HepG2 (cell line): ENCODE measurements around the gene FBXO28. TPM values are rescaled to one million over a fixed set of nuclear protein-coding genes. Genes with fewer than 3 reads are reported as not detected.

Experiments used
- CBX1 ChIP-seq: IDR thresholded peaks from one replicate; pipeline ENCODE4 v1.6.1; 2016; ENCODE audit warnings: antibody characterized with exemption, low read depth
- CBX5 ChIP-seq: sonication (generic); formaldehyde crosslinking; IDR thresholded peaks from 2 replicates; pipeline ENCODE4 v1.4.0; 2020; ENCODE audit warnings: missing genetic modification reagents, borderline replicate concordance
- CCDC6 ChIP-seq: sonication (generic); formaldehyde crosslinking; IDR thresholded peaks from 2 replicates; pipeline ENCODE4 v1.8.1; 2022; ENCODE audit warnings: mild to moderate bottlenecking, missing genetic modification reagents, moderate library complexity
- CREBL2 ChIP-seq: sonication (generic); formaldehyde crosslinking; IDR thresholded peaks from 2 replicates; pipeline ENCODE4 v1.8.1; 2023; ENCODE audit warnings: missing genetic modification reagents, mild to moderate bottlenecking, borderline replicate concordance
- DNMT3B ChIP-seq: conservative IDR thresholded peaks from 2 replicates; pipeline ENCODE4 v1.6.1; 2016; ENCODE audit warnings: missing biosample characterization, control low read depth
- GTF2F1 ChIP-seq: fragments of 150-350 bp; IDR thresholded peaks from 2 replicates; pipeline ENCODE4 v1.6.1; 2014; ENCODE audit warnings: low read length
- HDAC2 ChIP-seq: sonication (generic); formaldehyde crosslinking; IDR thresholded peaks from 2 replicates; pipeline ENCODE4 v1.4.0; 2020; ENCODE audit warnings: missing genetic modification reagents
- KDM1A ChIP-seq: IDR thresholded peaks from 2 replicates; pipeline ENCODE4 v1.6.1; 2016; ENCODE audit warnings: missing compliant biosample characterization
- MLLT10 ChIP-seq: sonication (generic); formaldehyde crosslinking; IDR thresholded peaks from 2 replicates; pipeline ENCODE4 v1.4.0; 2020; ENCODE audit warnings: missing genetic modification reagents
- MLX ChIP-seq: IDR thresholded peaks from 2 replicates; pipeline ENCODE4 v1.6.1; 2016
- MNT ChIP-seq: fragments of 450-650 bp; IDR thresholded peaks from 2 replicates; pipeline ENCODE4 v1.6.1; 2016
- REPIN1 ChIP-seq: sonication (generic); formaldehyde crosslinking; IDR thresholded peaks from 2 replicates; pipeline ENCODE4 v1.8.0; 2022; ENCODE audit warnings: missing genetic modification reagents, low read depth, mild to moderate bottlenecking, borderline replicate concordance
- SATB2 ChIP-seq: sonication (generic); formaldehyde crosslinking; IDR thresholded peaks from 2 replicates; pipeline ENCODE4 v1.5.0; 2020; ENCODE audit warnings: missing genetic modification reagents
- SUZ12 ChIP-seq: fragments of 150-350 bp; IDR thresholded peaks from 2 replicates; pipeline ENCODE4 v1.6.1; 2014; ENCODE audit warnings: low read depth, low read length
- TCF7L2 ChIP-seq: IDR thresholded peaks from 2 replicates; pipeline ENCODE4 v1.6.1; 2011; ENCODE audit warnings: mild to moderate bottlenecking, low read depth, low read length, moderate library complexity
- U2AF1 ChIP-seq: fragments of 200-400 bp; formaldehyde crosslinking; optimal IDR thresholded peaks from 2 replicates; pipeline ENCODE3; 2017; ENCODE audit warnings: mild to moderate bottlenecking, low read depth, low read length
- ZFX ChIP-seq: sonication (generic); formaldehyde crosslinking; IDR thresholded peaks from 2 replicates; pipeline ENCODE4 v1.4.0; 2020; ENCODE audit warnings: mild to moderate bottlenecking, low read depth, missing genetic modification reagents, moderate library complexity
- ZMYM4 ChIP-seq: sonication (generic); formaldehyde crosslinking; IDR thresholded peaks from 2 replicates; pipeline ENCODE4 v1.8.1; 2023; ENCODE audit warnings: mild to moderate bottlenecking, missing genetic modification reagents
- ZNF276 ChIP-seq: sonication (generic); formaldehyde crosslinking; IDR thresholded peaks from 2 replicates; pipeline ENCODE4 v1.4.0; 2020; ENCODE audit warnings: mild to moderate bottlenecking, low read depth, missing genetic modification reagents
- ZNF3 ChIP-seq: IDR thresholded peaks from 2 replicates; pipeline ENCODE4 v1.7.0; 2017; ENCODE audit warnings: inconsistent platforms
- ZNF343 ChIP-seq: sonication (generic); formaldehyde crosslinking; IDR thresholded peaks from 2 replicates; pipeline ENCODE4 v1.4.0; 2020; ENCODE audit warnings: mild to moderate bottlenecking, missing genetic modification reagents
- ZNF556 ChIP-seq: sonication (generic); formaldehyde crosslinking; IDR thresholded peaks from 2 replicates; pipeline ENCODE4 v1.4.0; 2020; ENCODE audit warnings: mild to moderate bottlenecking, missing genetic modification reagents, borderline replicate concordance
- ZNF563 ChIP-seq: sonication (generic); formaldehyde crosslinking; IDR thresholded peaks from 2 replicates; pipeline ENCODE4 v1.8.0; 2022; ENCODE audit warnings: mild to moderate bottlenecking, moderate library complexity, missing genetic modification reagents
- ZNF704 ChIP-seq: sonication (generic); formaldehyde crosslinking; IDR thresholded peaks from 2 replicates; pipeline ENCODE4 v1.8.1; 2023; ENCODE audit warnings: mild to moderate bottlenecking, inconsistent platforms, moderate library complexity, missing genetic modification reagents, borderline replicate concordance
- ZNF761 ChIP-seq: sonication (generic); formaldehyde crosslinking; conservative IDR thresholded peaks from 2 replicates; pipeline ENCODE4 v1.4.0; 2020; ENCODE audit warnings: mild to moderate bottlenecking, missing genetic modification reagents
- ZSCAN22 ChIP-seq: sonication (generic); formaldehyde crosslinking; IDR thresholded peaks from 2 replicates; pipeline ENCODE4 v1.4.0; 2020; ENCODE audit warnings: mild to moderate bottlenecking, missing genetic modification reagents
- ZSCAN30 ChIP-seq: sonication (generic); formaldehyde crosslinking; IDR thresholded peaks from 2 replicates; pipeline ENCODE4 v1.5.0; 2020; ENCODE audit warnings: mild to moderate bottlenecking, missing genetic modification reagents
- polyA plus RNA-seq, 8 experiments: library from polyadenylated mRNA; depleted of rRNA in 3 of 8; stranded (reverse) in 7 of 8; unstranded in 1 of 8; fragments of >200 nt; fragmentation: Illumina TruSeq in 4 of 8; extraction: Trizol in 4 of 8; gene quantifications; 2 replicates each; pipeline versions ENCODE4 v1.2.1 to v1.2.3, GENCODE V29; 2011 to 2016; ENCODE audit warnings: low read depth in 4 of 8, missing spikeins in 1 of 8, mixed read lengths in 1 of 8; ENCODE audit not compliant: insufficient read depth in 1 of 8
- total RNA-seq, 5 experiments: library from RNA; depleted of rRNA; stranded (reverse); fragments of >200 nt; fragmentation: Illumina TruSeq; extraction: Trizol; gene quantifications; 2 replicates each; pipeline ENCODE4 v1.2.3, GENCODE V29; 2016; ENCODE audit warnings: low read depth in 1 of 5

The FBXO28 gene
- total and polyA plus RNA-seq, 2 of the 13 experiments (the other 11 are each of a cell fraction or from before 2014, with no cell fraction given): 8.5 to 29.1 TPM

GRCh38 chr1:224113918-224114786 lies at the start of gene FBXO28 (continued):
- TF ChIP-seq MNT: no peak
- 0 out of 2 replicates have a peak, but pooled peaks have one; percentile 34 for TF ChIP-seq DNMT3B (CRISPR knock-in tag)
- TF ChIP-seq CCDC6 (CRISPR knock-in tag): no peak
- no peak for TF ChIP-seq U2AF1
- TF ChIP-seq KDM1A (CRISPR knock-in tag): no peak
- no peak for TF ChIP-seq ZNF3 (CRISPR knock-in tag)
- no peak for TF ChIP-seq TCF7L2
- no peak for TF ChIP-seq ZNF343 (CRISPR knock-in tag)
- no peak for TF ChIP-seq GTF2F1
- TF ChIP-seq ZSCAN30 (CRISPR knock-in tag): no peak; the same call in 1 of the 2 replicates
- peak; percentile 61 for TF ChIP-seq ZFX (CRISPR knock-in tag)
- no peak for TF ChIP-seq CREBL2
- peak; percentile 61 for TF ChIP-seq CBX1
- no peak for TF ChIP-seq ZNF704
- no peak; the same call in 1 of the 2 replicates for TF ChIP-seq HDAC2
- TF ChIP-seq MLX (CRISPR knock-in tag): no peak
- no peak for TF ChIP-seq ZNF563 (CRISPR knock-in tag)
- no peak for TF ChIP-seq ZNF276 (CRISPR knock-in tag)
- TF ChIP-seq REPIN1: no peak; the same call in 1 of the 2 replicates
- TF ChIP-seq CBX5: peak; percentile 79; the same call in 1 of the 2 replicates
- no peak for TF ChIP-seq SUZ12
- peak; percentile 79 for TF ChIP-seq ZMYM4 (CRISPR knock-in tag)
- TF ChIP-seq ZNF556 (CRISPR knock-in tag): 0 out of 2 replicates have a peak, but pooled peaks have one; percentile 63
- TF ChIP-seq MLLT10 (CRISPR knock-in tag): no peak
- TF ChIP-seq SATB2: no peak
- TF ChIP-seq ZNF761: peak; percentile 68; the same call in 1 of the 2 replicates
- TF ChIP-seq ZSCAN22: no peak
